SU-DHL-6 (cell line): Measurements from ENCODE around the gene ZNF785.

Source experiments
- CTCF ChIP-seq: fragments of 200-600 bp; sonication (generic); IDR thresholded peaks from one replicate; pipeline ENCODE4 v1.5.1; 2017; ENCODE audit warnings: antibody characterized with exemption, mild to moderate bottlenecking, low read length, moderate library complexity; ENCODE audit not compliant: insufficient read depth, poor library complexity, severe bottlenecking
- EZH2phosphoT487 ChIP-seq: fragments of 200-600 bp; sonication (generic), shearing (Covaris generic); conservative IDR thresholded peaks from 2 replicates; pipeline ENCODE4 v1.6.1; 2018; ENCODE audit warnings: mild to moderate bottlenecking, antibody characterized with exemption, low read length, moderate library complexity, mixed read lengths

- no peak for TF ChIP-seq CTCF
- TF ChIP-seq EZH2phosphoT487, result no peak
These were observed 32.5 kb downstream of the ZNF785 start for GRCh38 chr16:30552956-30553355.
